HG03558 (cell line): ENCODE results near the gene SMAD6.

Source experiments
- ATAC-seq: cut with Tn5 transposase; IDR thresholded peaks from one replicate; pipeline ENCODE4 v1.9.1; 2021; ENCODE audit warnings: moderate number of reproducible peaks; ENCODE audit not compliant: unreplicated experiment; ENCODE audit errors: extremely low read depth

The SMAD6 gene

GRCh38 chr15:66737243-66738010 is 35.4 kb downstream of the SMAD6 start:
- no peak for ATAC-seq

DNA sequence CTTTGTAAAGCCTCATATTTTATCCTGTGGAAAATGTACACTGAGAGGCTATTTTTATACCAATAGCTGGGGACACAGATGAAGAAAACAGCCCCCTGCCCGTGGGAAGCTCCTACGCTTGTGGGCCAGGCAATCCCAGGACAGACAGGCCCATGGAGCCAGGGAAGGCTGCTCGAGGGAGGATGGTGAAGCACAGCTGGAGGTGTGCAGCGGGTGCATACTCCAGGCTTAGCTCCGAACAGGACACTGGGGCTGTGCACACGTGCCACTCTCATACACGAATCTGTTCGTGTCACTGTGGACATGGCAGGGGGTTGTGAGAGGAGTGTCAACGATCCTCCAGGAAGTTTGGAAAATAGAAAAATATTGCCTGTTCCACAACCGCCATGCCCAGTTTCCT is 36.1 kb downstream of the SMAD6 start:
- ATAC-seq = no peak

GRCh38 chr15:66738595-66738994 is 36.6 kb downstream of the SMAD6 start:
- no peak for ATAC-seq

DNA sequence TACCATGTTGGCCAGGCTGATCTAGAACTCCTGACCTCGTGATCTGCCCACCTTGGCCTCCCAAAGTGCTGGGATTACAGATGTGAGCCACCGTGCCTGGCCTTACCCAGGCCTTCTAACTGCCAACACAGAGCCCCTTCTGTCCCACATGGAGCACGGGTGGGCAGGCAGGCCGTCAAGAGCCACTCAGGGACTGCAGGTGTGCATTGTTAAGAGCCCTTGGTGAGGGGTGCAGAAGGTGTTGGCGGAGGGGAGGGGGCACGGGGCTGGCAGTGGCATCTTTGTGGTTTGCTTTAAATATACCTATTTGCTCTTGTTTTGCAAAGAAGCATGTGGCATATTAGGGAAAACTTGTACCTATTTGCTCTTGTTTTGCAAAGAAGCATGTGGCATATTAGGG is 37.3 kb downstream of the SMAD6 start:
- no peak for ATAC-seq

DNA sequence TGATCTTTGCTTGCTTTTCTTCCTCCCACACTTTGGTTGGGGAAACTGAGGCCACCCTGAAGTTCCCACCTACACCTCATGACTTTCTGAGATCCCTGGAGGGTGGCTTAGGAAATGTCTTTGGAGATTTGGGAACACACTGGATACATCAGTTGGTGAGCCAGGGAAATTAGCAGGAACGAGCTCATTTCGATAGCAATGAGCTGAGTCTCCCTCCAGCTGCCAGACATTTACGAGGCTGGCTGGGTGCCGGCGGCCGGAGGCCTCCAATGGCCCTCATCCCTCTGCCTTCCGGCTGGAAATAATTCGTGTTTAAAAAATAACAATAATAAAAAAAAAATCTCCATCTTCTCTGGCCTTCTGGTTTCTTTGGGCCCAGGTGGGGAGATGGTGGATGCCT is 38.8 kb downstream of the SMAD6 start:
- no peak for ATAC-seq

GRCh38 chr15:66741646-66742045 is 39.6 kb downstream of the SMAD6 start:
- ATAC-seq = no peak

DNA sequence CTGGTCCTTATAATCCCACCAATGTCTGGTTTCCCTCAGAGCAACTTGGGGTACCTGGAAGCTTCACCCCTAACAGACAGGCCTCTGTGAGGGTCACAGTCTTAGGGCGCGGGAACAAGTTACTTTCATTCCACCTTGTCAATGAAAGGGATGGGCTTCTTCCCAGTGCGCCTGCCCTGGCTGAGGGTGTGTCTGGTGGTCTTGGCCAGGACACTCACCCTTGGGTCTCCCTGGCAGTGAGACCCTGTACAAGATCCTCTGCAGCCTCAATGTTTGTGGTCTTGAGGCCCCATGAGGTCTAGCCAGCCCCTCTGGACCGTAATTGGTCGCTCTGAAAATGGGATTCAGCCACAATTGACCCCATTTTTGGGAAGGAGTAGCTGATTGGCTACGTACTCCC is 40.2 kb downstream of the SMAD6 start:
- no peak for ATAC-seq

GRCh38 chr15:66743204-66743603 is 41.2 kb downstream of the SMAD6 start:
- ATAC-seq = no peak

- no peak for ATAC-seq
Observed at GRCh38 chr15:66743703-66744536, 41.9 kb downstream of the SMAD6 start.

DNA sequence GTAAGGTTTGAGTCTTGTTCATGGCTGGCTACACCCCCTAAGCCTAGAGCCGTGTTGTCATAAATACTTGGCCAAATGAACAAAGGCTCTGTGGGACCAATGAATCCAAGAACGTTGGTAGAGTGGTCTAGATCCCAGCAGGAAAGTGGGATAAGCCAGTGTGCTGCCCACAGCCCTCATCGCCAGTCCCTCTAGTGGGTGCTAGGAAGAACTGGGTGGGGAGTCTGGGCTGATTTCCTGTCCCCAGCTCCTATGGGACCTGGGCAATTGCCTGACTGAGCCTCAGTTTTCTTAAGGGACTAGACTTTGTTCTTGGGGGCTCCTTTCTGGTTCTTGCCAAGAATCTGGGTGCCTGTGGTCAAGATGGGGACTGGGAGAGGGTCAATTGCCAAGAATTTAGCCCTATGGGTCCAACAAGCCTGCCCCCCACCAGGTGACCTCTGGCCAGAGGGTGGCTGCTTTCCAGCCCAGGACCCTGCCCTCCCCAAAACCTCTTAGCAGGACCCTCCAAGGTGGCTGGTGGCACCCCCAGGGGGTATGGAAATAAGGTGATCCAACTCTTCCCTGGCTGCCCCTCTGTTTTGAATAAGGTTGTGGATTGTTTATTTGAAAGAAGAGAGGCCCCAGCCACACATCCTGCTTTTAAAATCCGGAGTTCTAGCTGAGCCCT is 42.7 kb downstream of the SMAD6 start:
- ATAC-seq = no peak

GRCh38 chr15:66745530-66746230 is 43.6 kb downstream of the SMAD6 start:
- no peak for ATAC-seq

DNA sequence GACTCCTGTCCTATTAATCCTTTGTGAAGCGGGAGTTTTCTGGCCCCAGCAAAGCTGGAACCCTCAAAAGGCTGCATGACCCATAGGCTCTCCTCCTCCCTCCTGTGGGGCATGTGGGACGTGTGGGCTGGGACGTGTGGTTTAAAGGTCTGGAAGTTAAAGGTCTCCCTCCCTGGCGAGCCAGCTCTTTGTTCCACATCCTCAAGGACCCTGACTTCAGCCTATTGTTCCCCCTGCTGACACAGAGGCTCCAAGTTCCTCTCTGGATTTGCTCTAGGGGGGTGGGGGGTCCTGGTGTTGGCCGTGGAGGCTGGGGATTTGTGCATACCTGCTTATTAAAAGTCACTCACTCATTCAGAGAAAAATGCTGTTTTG is 44.2 kb downstream of the SMAD6 start:
- no peak for ATAC-seq

- no peak for ATAC-seq
Observed at GRCh38 chr15:66747223-66747622, 45.2 kb downstream of the SMAD6 start.

GRCh38 chr15:66747886-66748707 is 46.1 kb downstream of the SMAD6 start:
- no peak for ATAC-seq

GRCh38 chr15:66748708-66749035 is 46.6 kb downstream of the SMAD6 start:
- no peak for ATAC-seq

GRCh38 chr15:66749841-66750575 is 48.0 kb downstream of the SMAD6 start:
- ATAC-seq = no peak

GRCh38 chr15:66750609-66751008 is 48.6 kb downstream of the SMAD6 start:
- no peak for ATAC-seq

DNA sequence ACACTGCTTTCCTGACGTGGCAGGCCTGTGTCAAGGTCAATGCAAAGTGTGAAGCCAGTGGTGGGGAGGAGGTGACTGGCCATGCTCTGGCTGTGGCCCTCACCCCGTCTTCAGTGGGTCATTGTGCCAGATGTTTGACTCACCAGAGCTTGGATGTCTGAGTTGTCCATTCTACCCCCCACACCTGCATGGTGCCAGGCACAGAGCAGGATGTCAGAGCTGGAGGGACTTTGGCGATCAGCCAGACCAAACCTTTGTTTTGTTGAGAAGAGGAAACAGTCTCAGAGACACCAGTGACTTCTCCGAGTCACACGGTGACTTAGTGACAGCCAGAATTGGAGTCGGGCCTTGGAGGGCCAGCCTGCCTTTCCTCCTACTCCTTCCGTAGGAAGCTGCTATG is 49.5 kb downstream of the SMAD6 start:
- no peak for ATAC-seq

GRCh38 chr15:66752078-66752477 is 50.0 kb downstream of the SMAD6 start:
- ATAC-seq = no peak
